Measurements from ENCODE around the gene PPP2R5D. TPM values are rescaled to one million over a fixed set of nuclear protein-coding genes. Genes with fewer than 3 reads are reported as not detected.
A peak's percentile ranks its signal among the peaks of the same experiment; 100 is the strongest.

The PPP2R5D gene
- total and polyA plus RNA-seq, 4 donors, result 19.0 to 26.8 (median 21.9) TPM

GRCh38 chr6:43033496-43034189 lies 49.3 kb downstream of the PPP2R5D start:
- Histone ChIP-seq H3K36me3 (ENCODE audit: control insufficient read depth in 4 of 4, insufficient read depth in 4 of 4, low read length in 4 of 4) (peaks cover 24 to 49% (median 34%) of the 10 kb centered on the region in 4 donors), H3K4me1 (ENCODE audit: control insufficient read depth in 5 of 5, insufficient read depth in 5 of 5, low read length in 5 of 5) (no peaks in the 10 kb centered on the region), H3K4me3 (no peak overlapping the region), H3K27me3 (ENCODE audit: control insufficient read depth in 3 of 3, insufficient read depth in 3 of 3, low read length in 2 of 3) (no peaks in the 10 kb centered on the region), H3K9me3 (ENCODE audit: control insufficient read depth in 4 of 4, insufficient read depth in 3 of 4, low read length in 3 of 4) (no peaks in the 10 kb centered on the region), H3K27ac (ENCODE audit: low read depth in 1 of 2, low read length in 1 of 2) (no peak overlapping the region), H3K9ac (ENCODE audit: insufficient read depth in 1 of 2, low read length in 2 of 2) (no peak overlapping the region)
- DNase-seq (no peak), ATAC-seq (ENCODE audit: insufficient read depth, low FRiP score) (no peak)
- 85 to 89% methylated on average over 2 of the region's 2 CpGs for WGBS, 2 donors
- TF ChIP-seq, protein P1, sequence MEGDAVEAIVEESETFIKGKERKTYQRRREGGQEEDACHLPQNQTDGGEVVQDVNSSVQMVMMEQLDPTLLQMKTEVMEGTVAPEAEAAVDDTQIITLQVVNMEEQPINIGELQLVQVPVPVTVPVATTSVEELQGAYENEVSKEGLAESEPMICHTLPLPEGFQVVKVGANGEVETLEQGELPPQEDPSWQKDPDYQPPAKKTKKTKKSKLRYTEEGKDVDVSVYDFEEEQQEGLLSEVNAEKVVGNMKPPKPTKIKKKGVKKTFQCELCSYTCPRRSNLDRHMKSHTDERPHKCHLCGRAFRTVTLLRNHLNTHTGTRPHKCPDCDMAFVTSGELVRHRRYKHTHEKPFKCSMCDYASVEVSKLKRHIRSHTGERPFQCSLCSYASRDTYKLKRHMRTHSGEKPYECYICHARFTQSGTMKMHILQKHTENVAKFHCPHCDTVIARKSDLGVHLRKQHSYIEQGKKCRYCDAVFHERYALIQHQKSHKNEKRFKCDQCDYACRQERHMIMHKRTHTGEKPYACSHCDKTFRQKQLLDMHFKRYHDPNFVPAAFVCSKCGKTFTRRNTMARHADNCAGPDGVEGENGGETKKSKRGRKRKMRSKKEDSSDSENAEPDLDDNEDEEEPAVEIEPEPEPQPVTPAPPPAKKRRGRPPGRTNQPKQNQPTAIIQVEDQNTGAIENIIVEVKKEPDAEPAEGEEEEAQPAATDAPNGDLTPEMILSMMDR (IDR thresholded peaks at IDR 0.05; ENCODE audit: control extremely low read depth, extremely low read depth), result no peak

DNA sequence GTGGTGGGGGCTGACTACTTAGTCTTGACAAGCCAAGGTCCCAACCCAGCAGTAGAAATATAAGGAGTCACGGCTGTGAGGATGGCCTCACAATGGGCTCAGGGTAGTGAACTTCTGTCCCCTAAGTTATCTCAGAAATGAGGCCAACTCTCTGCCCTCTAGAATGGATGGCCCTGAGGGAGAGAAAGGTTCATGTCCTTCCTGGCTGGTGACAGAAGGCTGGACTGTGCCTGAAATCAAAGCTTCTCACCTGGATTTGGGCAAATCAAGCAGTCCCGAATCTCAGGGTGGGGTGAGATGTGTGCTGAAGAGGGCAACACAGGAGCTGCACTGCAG lies 49.8 kb downstream of the PPP2R5D start:
- no peak overlapping the region for H3K4me3 ChIP-seq
- H3K27me3 ChIP-seq (ENCODE audit: control insufficient read depth in 3 of 3, insufficient read depth in 3 of 3, low read length in 2 of 3), result no peaks in the 10 kb centered on the region
- H3K9me3 ChIP-seq (ENCODE audit: control insufficient read depth in 4 of 4, insufficient read depth in 3 of 4, low read length in 3 of 4), result no peaks in the 10 kb centered on the region
- no peak for DNase-seq
- peaks cover 18 to 48% (median 34%) of the 10 kb centered on the region in 4 donors for H3K36me3 ChIP-seq (ENCODE audit: control insufficient read depth in 4 of 4, insufficient read depth in 4 of 4, low read length in 4 of 4)
- ATAC-seq (ENCODE audit: insufficient read depth, low FRiP score), result no peak
- H3K27ac ChIP-seq (ENCODE audit: low read depth in 1 of 2, low read length in 1 of 2), result no peak overlapping the region
- TF ChIP-seq, protein P1 (IDR thresholded peaks at IDR 0.05; ENCODE audit: control extremely low read depth, extremely low read depth), result no peak
- H3K9ac ChIP-seq (ENCODE audit: insufficient read depth in 1 of 2, low read length in 2 of 2), result no peak overlapping the region
- 91 to 98% methylated on average over 2 of the region's 2 CpGs for WGBS, 2 donors
- no peaks in the 10 kb centered on the region for H3K4me1 ChIP-seq (ENCODE audit: control insufficient read depth in 5 of 5, insufficient read depth in 5 of 5, low read length in 5 of 5)

DNA sequence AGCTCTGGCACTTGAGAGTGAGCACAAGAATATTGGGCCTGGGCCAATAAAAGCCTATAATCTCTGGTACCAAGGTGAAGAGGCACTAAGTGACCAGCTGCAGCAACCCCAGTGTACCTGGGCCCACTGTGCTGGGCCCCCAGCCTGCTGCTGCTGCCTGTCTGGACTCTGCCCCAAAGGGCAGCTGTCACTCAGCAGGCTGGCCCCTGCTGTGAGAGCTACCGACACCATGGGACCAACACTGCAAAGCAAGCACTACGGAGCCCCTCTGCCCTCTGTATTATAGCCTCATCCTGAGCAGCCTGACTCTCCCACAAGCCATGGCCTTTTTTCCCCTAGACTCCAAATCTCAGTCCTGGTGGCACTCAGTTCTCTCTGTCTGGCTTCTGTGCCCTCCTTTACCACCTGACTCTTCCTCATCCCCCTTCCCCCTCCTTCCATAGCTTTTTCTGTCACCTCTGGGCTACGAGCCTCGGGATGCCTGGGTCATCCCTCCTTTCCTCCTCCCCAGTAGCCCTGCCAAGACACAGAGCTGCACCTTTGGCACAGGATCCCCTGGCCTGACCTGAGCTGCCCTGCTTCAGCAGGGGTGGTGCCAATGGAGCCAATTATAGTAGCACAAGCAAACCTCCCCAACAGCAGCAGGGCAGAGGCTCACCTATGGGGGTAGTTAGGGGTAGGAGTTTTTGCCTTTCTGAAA lies 51.3 kb downstream of the PPP2R5D start:
- H3K9ac ChIP-seq (ENCODE audit: insufficient read depth in 1 of 2, low read length in 2 of 2), result no peak overlapping the region
- H3K4me1 ChIP-seq (ENCODE audit: control insufficient read depth in 5 of 5, insufficient read depth in 5 of 5, low read length in 5 of 5), result no peaks in the 10 kb centered on the region
- H3K27ac ChIP-seq (ENCODE audit: low read depth in 1 of 2, low read length in 1 of 2), result peak overlapping the region in 1 of 2 donors; percentile 10
- H3K36me3 ChIP-seq (ENCODE audit: control insufficient read depth in 4 of 4, insufficient read depth in 4 of 4, low read length in 4 of 4), result peaks cover 10 to 52% (median 34%) of the 10 kb centered on the region in 4 donors
- no peaks in the 10 kb centered on the region for H3K27me3 ChIP-seq (ENCODE audit: control insufficient read depth in 3 of 3, insufficient read depth in 3 of 3, low read length in 2 of 3)
- no peak overlapping the region for H3K4me3 ChIP-seq
- DNase-seq (no peak), ATAC-seq (ENCODE audit: insufficient read depth, low FRiP score) (no peak)
- TF ChIP-seq, protein P1 (IDR thresholded peaks at IDR 0.05; ENCODE audit: control extremely low read depth, extremely low read depth), result no peak
- H3K9me3 ChIP-seq (ENCODE audit: control insufficient read depth in 4 of 4, insufficient read depth in 3 of 4, low read length in 3 of 4), result no peaks in the 10 kb centered on the region
- WGBS, 2 donors, result 86 to 92% methylated on average over 4 of the region's 4 CpGs

Measured in lung (tissue), 12 donors.